Stimulated activated CD4-positive, alpha-beta T cell treated with anti-CD3 and anti-CD28 coated beads, Interleukin-15, amount 100 ng/mL, for 1 hour (primary cell): ENCODE data around the gene ACSS3.
"Not testable (repeated sequence)": the region's sequence is repeated elsewhere in the genome, so short reads cannot be mapped to it uniquely, and the experiment has no call there.

Experiments used
- DNase-seq, 2 donors: peaks; one replicate each; pipeline ENCODE4 v3.0.0-alpha.2; 2020; ENCODE audit warnings: low read depth in 1 of 2, low spot score in 1 of 2

Gene ACSS3

GRCh38 chr12:81166790-81167189 lies 88.9 kb downstream of the ACSS3 start:
- no peak for DNase-seq

GRCh38 chr12:81167694-81168093 lies 89.8 kb downstream of the ACSS3 start:
- no peak for DNase-seq

DNA sequence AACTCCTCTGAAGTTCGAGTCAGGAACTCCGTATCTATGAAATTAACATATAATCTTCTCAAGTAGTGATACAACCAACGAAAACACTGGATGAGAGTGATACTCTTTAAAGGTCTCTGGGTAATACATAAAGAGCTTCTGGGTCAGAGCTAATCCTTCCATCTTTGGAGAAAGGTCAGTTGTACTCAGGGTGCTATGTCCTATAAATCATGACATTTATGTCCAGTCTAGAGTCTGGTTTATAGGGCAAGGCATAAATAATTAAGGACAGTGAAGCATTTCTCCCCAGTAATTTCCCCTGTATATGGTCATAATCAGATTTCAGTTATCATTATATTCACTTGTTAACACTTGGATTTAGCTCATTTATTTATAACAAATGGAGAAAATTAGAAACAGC lies 90.6 kb downstream of the ACSS3 start:
- DNase-seq = no peak

- no peak for DNase-seq
Observed at GRCh38 chr12:81170072-81170471, 92.2 kb downstream of the ACSS3 start.

GRCh38 chr12:81172851-81173250 lies 95.0 kb downstream of the ACSS3 start:
- DNase-seq = no peak

DNA sequence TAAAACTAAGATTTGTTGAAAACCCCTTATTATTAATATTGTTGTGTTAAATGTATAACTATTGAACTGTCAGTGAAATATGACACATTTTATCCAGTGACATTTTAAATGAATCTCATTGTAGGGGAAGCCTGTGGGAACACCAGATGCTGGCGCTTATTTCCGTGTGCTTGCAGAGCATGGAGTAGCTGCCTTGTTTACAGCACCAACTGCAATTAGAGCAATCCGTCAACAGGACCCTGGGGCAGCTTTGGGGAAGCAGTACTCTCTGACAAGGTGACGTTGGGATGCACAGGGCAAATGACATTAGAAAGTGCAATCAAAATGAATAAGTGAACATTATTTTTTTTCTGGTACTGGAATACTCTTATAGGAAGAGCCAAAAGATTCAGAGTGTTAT lies 96.8 kb downstream of the ACSS3 start:
- no peak for DNase-seq

GRCh38 chr12:81176796-81177195 lies 98.9 kb downstream of the ACSS3 start:
- DNase-seq = no peak

DNA sequence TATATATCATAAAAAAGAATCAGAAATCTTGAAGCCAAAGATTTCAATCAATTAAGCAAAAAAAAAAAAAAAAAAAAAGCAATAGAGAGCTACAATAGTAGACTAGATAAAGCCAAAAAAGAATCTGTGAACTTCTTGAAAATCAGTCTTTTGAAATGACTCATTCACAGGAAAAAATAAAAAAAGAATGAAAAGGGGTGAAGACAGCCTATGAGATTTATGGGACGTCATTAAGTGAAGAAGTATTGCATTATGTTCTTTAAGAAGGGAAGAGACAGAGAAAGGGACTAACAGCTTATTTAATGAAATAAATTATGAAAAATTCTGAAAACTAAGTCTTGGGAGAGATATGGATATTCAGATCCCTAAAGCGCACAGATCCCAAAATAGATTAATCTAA lies 103.8 kb downstream of the ACSS3 start:
- DNase-seq = no peak

DNA sequence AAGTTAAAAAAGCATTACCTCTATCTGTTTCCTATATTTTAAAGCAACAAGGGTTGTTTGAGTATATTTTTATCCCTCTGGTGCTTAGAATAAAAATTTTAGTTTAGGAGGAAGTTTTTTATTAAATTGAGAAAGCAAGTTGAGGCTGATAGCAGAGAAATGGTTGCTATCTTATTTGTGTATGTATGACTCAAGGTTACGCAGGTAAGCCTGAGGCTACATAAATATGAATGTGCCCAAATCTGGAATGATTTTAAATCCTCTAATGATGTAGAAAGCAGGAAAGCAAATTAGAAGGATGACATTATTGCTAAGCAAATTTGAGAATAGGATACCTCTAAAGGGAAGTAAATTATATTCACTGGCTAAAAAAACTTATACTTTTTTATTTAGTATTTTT lies 109.8 kb downstream of the ACSS3 start:
- DNase-seq = no peak

DNA sequence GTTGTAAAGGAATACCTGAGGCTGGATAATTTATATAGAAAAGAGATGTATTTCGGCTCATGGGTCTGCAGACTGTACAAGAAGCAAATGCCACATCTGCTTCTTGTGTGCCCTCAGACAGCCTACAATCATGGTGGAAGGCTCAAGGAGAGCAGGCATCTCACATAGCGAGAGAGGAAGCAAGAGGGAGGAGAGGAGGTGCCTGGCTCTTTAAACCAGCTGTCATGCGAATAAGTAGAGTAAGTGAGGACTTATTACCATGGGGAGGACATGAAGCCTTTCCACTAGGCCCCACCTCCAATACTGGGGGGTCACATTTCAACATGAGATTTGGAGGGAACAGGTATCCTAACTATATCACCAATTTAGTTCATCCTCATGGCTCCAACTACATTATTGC lies 118.7 kb downstream of the ACSS3 start:
- DNase-seq = no peak

DNA sequence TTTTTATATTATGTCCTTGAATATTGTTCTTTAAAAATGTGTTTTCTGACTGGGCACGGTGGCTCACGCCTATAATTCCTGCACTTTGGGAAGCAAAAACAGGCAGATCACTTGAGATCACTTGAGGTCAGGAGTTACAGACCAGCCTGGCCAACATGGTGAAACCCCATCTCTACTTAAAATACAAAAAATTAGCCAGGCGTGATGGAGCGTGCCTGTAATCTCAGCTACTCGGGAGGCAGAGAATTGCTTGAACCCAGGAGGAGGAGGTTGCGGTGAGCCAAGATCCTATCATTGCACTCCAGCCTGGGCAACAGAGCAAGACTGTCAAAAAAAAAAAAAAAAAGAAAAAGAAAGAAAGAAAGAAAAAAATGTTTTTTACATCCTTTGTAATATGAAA lies 122.7 kb downstream of the ACSS3 start:
- DNase-seq = not testable (repeated sequence)

DNA sequence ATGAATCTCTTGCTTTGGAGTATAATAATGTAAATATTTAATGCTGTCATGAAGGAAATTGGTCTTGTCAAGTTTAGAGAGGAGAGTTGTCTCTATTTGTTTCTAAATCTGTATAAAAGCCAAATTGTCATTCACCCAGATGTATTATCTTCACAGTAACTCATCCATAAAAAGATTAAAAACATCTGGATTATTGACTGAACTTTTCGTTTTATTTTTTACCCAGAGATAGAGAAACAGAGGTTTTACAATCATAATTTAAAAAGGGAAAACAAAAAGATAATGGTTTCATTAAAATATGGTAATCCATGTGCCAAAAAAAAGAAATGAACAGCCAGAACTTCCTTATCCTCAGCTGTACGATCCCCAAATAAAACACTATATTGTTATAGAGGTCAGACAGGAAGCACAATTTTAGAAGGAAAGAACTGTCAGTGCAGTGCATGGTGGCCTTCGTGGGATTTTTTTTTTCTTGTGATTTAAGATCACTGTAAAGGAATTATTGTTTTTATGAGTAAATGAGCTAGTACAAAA lies 125.9 kb downstream of the ACSS3 start:
- no peak for DNase-seq

- no peak for DNase-seq
Observed at GRCh38 chr12:81205416-81205815, 127.5 kb downstream of the ACSS3 start.

- no peak for DNase-seq
Observed at GRCh38 chr12:81206429-81206828, 128.6 kb downstream of the ACSS3 start.

DNA sequence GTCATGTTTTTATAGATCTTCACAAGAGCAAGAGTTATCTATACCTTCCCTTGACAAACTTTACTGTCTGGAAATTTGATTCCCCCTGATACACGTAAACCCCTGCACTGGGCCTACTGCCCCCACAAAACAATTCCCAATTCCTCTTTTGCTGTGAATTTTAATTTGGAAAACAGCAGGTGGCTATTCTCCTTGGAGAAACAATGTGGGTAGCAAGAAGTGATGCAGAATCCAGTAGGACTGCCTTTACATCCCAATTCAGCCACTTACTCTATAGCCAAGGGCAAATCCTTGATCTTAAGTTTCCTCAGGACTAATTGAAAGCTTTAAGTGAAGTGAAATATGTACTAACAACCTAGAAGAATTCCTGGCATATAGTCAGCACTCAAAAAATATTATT lies 129.3 kb downstream of the ACSS3 start:
- DNase-seq = no peak

- DNase-seq = no peak
Observed at GRCh38 chr12:81207664-81208063, 129.8 kb downstream of the ACSS3 start.

GRCh38 chr12:81208187-81208911 lies 130.5 kb downstream of the ACSS3 start:
- no peak for DNase-seq

- DNase-seq = no peak
Observed at GRCh38 chr12:81209012-81209411, 131.1 kb downstream of the ACSS3 start.

DNA sequence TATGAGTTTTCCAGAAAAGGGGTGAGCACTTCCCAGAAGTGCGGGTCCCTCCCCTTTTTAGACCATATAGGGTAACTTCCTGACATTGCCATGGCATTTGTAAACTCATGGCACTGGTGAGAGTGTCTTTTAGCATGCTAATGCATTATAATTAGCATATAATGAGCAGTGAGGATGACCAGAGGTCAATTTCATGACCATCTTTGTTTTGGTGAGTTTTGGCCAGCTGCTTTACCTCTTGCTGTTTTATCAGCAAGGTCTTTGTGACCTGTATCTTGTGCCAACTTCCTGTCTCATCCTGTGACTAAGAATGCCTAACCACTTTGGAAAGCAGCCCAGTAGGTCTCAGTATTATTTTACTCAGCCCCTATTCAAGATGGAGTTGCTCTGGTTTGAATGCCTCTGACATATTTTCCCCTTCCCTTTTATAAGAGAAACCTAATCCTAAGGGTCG lies 131.9 kb downstream of the ACSS3 start:
- not testable (repeated sequence) for DNase-seq

DNA sequence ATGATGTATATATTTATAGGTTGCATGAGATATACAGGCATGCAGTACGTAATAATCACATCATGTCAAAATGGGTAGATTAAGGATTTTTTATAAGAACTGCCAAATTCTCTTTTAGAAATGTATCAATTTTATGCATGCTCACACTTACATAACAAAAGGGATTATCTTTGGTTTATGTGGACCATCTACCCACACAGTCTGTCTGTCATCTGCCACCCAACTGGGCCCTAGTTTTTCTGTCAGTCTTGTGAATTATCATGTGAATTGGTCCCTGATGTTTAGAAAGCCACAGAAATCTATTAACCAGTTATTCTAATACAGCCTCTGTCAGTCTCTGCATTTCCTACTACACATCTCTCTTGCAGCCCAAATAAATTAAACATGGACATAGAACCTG lies 133.4 kb downstream of the ACSS3 start:
- no peak for DNase-seq

GRCh38 chr12:81212996-81213696 lies 135.3 kb downstream of the ACSS3 start:
- no peak for DNase-seq

DNA sequence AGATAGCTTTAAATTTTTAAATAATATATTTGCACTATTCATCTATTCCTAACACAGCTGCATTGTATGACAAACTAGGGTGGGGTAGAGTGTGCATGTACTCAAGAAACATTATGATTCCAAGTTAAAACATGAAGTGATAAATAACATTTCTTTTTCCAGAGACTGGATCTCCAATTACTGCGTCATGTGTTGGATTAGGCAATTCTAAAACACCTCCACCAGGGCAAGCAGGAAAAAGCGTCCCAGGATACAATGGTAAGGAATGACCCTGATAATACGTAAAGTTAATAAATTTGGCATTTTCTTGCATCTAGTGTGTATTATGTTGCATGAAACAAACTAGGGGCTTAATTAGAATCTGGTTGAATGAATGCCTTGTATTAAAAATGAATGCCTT lies 138.9 kb downstream of the ACSS3 start:
- no peak for DNase-seq

DNA sequence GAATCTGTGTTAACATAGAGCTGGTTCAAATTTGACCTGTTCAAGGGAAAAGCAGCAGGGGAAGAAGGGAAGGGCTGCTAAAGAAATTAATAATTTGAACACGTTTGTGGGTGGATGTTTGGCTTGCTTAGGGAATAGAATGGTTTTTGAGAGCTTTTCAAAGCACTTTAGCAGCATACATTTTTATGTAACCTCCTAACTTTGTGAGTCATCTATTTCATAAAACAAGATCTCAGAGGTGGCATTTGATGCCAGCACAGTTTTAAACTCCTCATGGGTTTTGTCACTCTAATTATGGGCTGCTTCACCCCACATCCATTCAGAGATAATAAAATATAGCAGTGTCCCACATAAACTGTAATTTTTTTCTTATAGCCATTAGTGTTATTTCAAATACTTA lies 143.8 kb downstream of the ACSS3 start:
- no peak for DNase-seq
